Measurements from ENCODE around the gene UBXN10. TPM values are rescaled to one million over a fixed set of nuclear protein-coding genes. Genes with fewer than 3 reads are reported as not detected.

Gene UBXN10
- total RNA-seq, 1 donor, result not detected

GRCh38 chr1:20174937-20175666 lies 10.8 kb upstream of the UBXN10 start:
- H3K4me3 ChIP-seq (ENCODE audit: low read depth, low read length), result no peak overlapping the region
- TF ChIP-seq, protein P1, sequence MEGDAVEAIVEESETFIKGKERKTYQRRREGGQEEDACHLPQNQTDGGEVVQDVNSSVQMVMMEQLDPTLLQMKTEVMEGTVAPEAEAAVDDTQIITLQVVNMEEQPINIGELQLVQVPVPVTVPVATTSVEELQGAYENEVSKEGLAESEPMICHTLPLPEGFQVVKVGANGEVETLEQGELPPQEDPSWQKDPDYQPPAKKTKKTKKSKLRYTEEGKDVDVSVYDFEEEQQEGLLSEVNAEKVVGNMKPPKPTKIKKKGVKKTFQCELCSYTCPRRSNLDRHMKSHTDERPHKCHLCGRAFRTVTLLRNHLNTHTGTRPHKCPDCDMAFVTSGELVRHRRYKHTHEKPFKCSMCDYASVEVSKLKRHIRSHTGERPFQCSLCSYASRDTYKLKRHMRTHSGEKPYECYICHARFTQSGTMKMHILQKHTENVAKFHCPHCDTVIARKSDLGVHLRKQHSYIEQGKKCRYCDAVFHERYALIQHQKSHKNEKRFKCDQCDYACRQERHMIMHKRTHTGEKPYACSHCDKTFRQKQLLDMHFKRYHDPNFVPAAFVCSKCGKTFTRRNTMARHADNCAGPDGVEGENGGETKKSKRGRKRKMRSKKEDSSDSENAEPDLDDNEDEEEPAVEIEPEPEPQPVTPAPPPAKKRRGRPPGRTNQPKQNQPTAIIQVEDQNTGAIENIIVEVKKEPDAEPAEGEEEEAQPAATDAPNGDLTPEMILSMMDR (IDR thresholded peaks at IDR 0.05; ENCODE audit: insufficient read depth, low read depth, low read length), result no peak
- no peak for DNase-seq (ENCODE audit: low read depth)

- DNase-seq (ENCODE audit: low read depth), result no peak
- TF ChIP-seq, protein P1 (IDR thresholded peaks at IDR 0.05; ENCODE audit: insufficient read depth, low read depth, low read length), result no peak
- H3K4me3 ChIP-seq (ENCODE audit: low read depth, low read length), result no peak overlapping the region
These were observed 7.1 kb upstream of the UBXN10 start for GRCh38 chr1:20178634-20179370.

DNA sequence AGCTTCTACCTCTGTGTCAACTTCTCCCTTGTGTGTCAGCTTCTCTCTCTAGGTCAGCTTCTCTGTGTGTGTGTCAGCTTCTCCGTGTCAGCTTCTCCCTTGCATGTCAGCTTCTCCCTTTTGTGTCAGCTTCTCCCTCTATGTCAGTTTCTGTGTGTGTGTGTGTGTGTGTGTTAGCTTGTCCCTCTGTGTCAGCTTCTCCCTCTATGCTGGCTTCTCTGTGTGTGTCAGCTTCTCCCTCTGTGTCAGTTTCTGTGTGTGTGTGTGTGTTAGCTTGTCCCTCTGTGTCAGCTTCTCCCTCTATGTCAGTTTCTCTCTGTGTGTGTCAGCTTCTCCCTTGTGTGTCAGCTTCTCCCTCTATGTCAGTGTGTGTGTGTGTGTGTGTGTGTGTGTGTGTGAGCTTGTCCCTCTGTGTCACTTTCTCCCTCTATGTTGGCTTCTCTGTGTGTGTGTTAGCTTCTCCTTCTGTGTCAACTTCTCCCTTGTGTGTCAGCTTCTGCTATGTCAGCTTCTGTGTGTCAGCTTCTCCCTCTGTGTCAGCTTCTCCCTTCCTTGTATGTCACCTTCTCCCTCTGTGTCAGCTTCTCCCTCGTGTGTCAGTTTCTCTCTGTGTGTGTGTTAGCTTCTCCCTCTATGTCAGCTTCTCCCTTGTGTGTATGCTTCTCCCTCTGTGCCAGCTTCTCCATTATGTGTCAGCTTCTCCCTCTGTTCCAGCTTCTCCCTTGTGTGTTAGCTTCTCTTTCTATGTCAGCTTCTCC lies 6.3 kb upstream of the UBXN10 start:
- no peak overlapping the region for H3K4me3 ChIP-seq (ENCODE audit: low read depth, low read length)
- TF ChIP-seq, protein P1 (IDR thresholded peaks at IDR 0.05; ENCODE audit: insufficient read depth, low read depth, low read length), result no peak
- no peak for DNase-seq (ENCODE audit: low read depth)

- TF ChIP-seq, protein P1 (IDR thresholded peaks at IDR 0.05; ENCODE audit: insufficient read depth, low read depth, low read length), result no peak
- no peak for DNase-seq (ENCODE audit: low read depth)
- H3K4me3 ChIP-seq (ENCODE audit: low read depth, low read length), result no peak overlapping the region
These were observed 5.6 kb upstream of the UBXN10 start for GRCh38 chr1:20180129-20180843.

DNA sequence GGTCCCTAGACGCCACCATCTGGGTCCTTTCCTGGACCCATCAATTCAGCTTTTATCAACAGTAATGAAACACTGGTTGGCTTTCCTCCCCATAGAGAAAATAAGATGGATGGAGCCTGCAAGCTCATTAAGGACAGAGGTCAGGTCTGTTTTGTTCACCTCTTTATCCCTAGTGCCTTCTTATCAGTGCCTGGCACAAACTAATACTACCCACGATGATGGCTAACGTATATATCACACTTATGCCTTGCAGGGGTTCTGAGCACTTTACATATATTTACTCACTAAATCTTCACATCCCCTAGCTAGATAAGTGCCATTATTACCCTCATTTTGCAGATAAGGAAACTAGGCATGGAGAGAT lies 5.1 kb upstream of the UBXN10 start:
- TF ChIP-seq, protein P1 (IDR thresholded peaks at IDR 0.05; ENCODE audit: insufficient read depth, low read depth, low read length), result no peak
- no peak for DNase-seq (ENCODE audit: low read depth)
- no peak overlapping the region for H3K4me3 ChIP-seq (ENCODE audit: low read depth, low read length)

DNA sequence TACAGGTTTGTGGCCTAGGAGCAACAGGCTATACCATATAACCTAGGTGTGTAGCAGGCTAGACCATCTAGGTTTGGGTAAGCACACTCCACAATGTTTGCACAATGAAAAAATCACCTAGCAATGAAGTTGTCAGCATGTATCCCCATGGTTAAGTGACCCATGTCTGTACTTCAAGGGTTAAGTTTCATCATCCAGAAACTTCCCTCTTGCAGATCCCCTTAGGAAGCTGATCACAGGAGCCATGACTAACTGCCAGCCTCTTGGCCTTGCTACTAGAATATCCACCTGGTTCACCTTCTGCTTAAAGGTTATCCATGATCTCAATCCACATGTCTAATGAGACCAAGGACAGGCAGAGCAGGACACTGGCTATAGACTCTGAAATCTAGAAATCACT lies 3.5 kb upstream of the UBXN10 start:
- TF ChIP-seq, protein P1 (IDR thresholded peaks at IDR 0.05; ENCODE audit: insufficient read depth, low read depth, low read length), result no peak
- no peak for DNase-seq (ENCODE audit: low read depth)
- no peak overlapping the region for H3K4me3 ChIP-seq (ENCODE audit: low read depth, low read length)

Measured in fibroblast of villous mesenchyme (primary cell).